GM19467 (cell line): ENCODE measurements around the gene METRNL.

Experiments
- ATAC-seq: cut with Tn5 transposase; IDR thresholded peaks from one replicate; pipeline ENCODE4 v1.9.1; 2021; ENCODE audit warnings: mild to moderate bottlenecking, moderate library complexity; ENCODE audit not compliant: unreplicated experiment

Gene METRNL

GRCh38 chr17:83089328-83090132 is 10.1 kb downstream of the METRNL start:
- ATAC-seq: no peak

GRCh38 chr17:83090444-83091256 is 11.2 kb downstream of the METRNL start:
- ATAC-seq: no peak

GRCh38 chr17:83091257-83092141 is 12.1 kb downstream of the METRNL start:
- ATAC-seq: no peak

- no peak for ATAC-seq
Observed at GRCh38 chr17:83092186-83092585, 12.8 kb downstream of the METRNL start.

- no peak for ATAC-seq
Observed at GRCh38 chr17:83092931-83093330, 13.5 kb downstream of the METRNL start.

GRCh38 chr17:83093506-83093905 is 14.1 kb downstream of the METRNL start:
- ATAC-seq: no peak

GRCh38 chr17:83094291-83094690 is 14.9 kb downstream of the METRNL start:
- no peak for ATAC-seq

GRCh38 chr17:83095016-83095415 is 15.6 kb downstream of the METRNL start:
- no peak for ATAC-seq

- ATAC-seq: no peak
Observed at GRCh38 chr17:83096401-83097224, 17.2 kb downstream of the METRNL start.

GRCh38 chr17:83097831-83098230 is 18.4 kb downstream of the METRNL start:
- no peak for ATAC-seq

GRCh38 chr17:83098241-83099085 is 19.1 kb downstream of the METRNL start:
- ATAC-seq: no peak

GRCh38 chr17:83099086-83099555 is 19.7 kb downstream of the METRNL start:
- ATAC-seq: no peak

GRCh38 chr17:83099570-83100181 is 20.3 kb downstream of the METRNL start:
- no peak for ATAC-seq

GRCh38 chr17:83100220-83100852 is 20.9 kb downstream of the METRNL start:
- no peak for ATAC-seq

- ATAC-seq: no peak
Observed at GRCh38 chr17:83100853-83101391, 21.5 kb downstream of the METRNL start.

- ATAC-seq: no peak
Observed at GRCh38 chr17:83101805-83102480, 22.5 kb downstream of the METRNL start.

- ATAC-seq: no peak
Observed at GRCh38 chr17:83103200-83103942, 24.0 kb downstream of the METRNL start.
